Loucy (cell line): ENCODE results near the gene TBL1X.

Experiments used
- H2AFZ ChIP-seq: fragments of 200-600 bp; sonication (generic); 2 replicates; pipeline ENCODE4 v1.6.0; 2016; ENCODE audit warnings: antibody characterized with exemption, mild to moderate bottlenecking, low read length, moderate library complexity
- H3F3A ChIP-seq: fragments of 200-600 bp; 2 replicates; pipeline ENCODE4 v1.6.0; 2016; ENCODE audit warnings: antibody characterized with exemption, low read depth, mild to moderate bottlenecking
- H3K27me3 ChIP-seq: fragments of 200-600 bp; sonication (generic); 2 replicates; pipeline ENCODE4 v1.6.1; 2014; ENCODE audit warnings: low read length, mild to moderate bottlenecking; ENCODE audit not compliant: insufficient read depth, poor library complexity, severe bottlenecking
- H3K36me3 ChIP-seq: fragments of 200-600 bp; sonication (generic); 2 replicates; pipeline ENCODE4 v1.6.1; 2016; ENCODE audit warnings: low read length; ENCODE audit not compliant: insufficient read depth
- H3K4me1 ChIP-seq: fragments of 200-600 bp; sonication (generic); 2 replicates; pipeline ENCODE4 v1.5.1; 2014; ENCODE audit warnings: low read length, mild to moderate bottlenecking; ENCODE audit not compliant: insufficient read depth, poor library complexity, severe bottlenecking
- H3K4me2 ChIP-seq: fragments of 200-600 bp; sonication (generic); 2 replicates; pipeline ENCODE4 v1.6.0; 2014; ENCODE audit warnings: antibody characterized with exemption, low read length, low read depth, mild to moderate bottlenecking; ENCODE audit not compliant: poor library complexity, severe bottlenecking
- H3K4me3 ChIP-seq: fragments of 200-600 bp; sonication (generic); 2 replicates; pipeline ENCODE4 v1.5.1; 2014; ENCODE audit warnings: low read length, mild to moderate bottlenecking, mixed read lengths; ENCODE audit not compliant: poor library complexity, severe bottlenecking
- H3K79me2 ChIP-seq: fragments of 200-600 bp; sonication (generic); 2 replicates; pipeline ENCODE4 v1.6.1; 2014; ENCODE audit warnings: low read length; ENCODE audit not compliant: insufficient read depth
- H3K9ac ChIP-seq: fragments of 200-600 bp; sonication (generic); 2 replicates; pipeline ENCODE4 v1.6.0; 2014; ENCODE audit warnings: mild to moderate bottlenecking, low read depth, low read length, moderate library complexity; ENCODE audit not compliant: poor library complexity, severe bottlenecking
- H3K9me2 ChIP-seq: fragments of 200-600 bp; sonication (generic); replicated peaks from 2 replicates; pipeline ENCODE4 v1.6.1; 2016; ENCODE audit warnings: low read depth, low read length, mixed read lengths
- H3K9me3 ChIP-seq: fragments of 200-600 bp; sonication (generic); 2 replicates; pipeline ENCODE4 v1.6.1; 2014; ENCODE audit warnings: mild to moderate bottlenecking, antibody characterized with exemption, low read length, low read depth; ENCODE audit not compliant: insufficient read depth
- H4K20me1 ChIP-seq: fragments of 200-600 bp; sonication (generic); 2 replicates; pipeline ENCODE4 v1.6.0; 2014; ENCODE audit warnings: antibody characterized with exemption, low read length, mild to moderate bottlenecking; ENCODE audit not compliant: insufficient read depth, poor library complexity, severe bottlenecking
- EZH2phosphoT487 ChIP-seq: fragments of 200-600 bp; IDR thresholded peaks from 2 replicates; pipeline ENCODE4 v1.6.1; 2018; ENCODE audit warnings: antibody characterized with exemption, mild to moderate bottlenecking, moderate library complexity, borderline replicate concordance
- TF ChIP-seq, protein P1 (sequence below): fragments of 200-600 bp; sonication (generic); conservative IDR thresholded peaks from 2 replicates; pipeline ENCODE4 v1.5.1; 2014; ENCODE audit warnings: mild to moderate bottlenecking, antibody characterized with exemption, low read length

Gene TBL1X

DNA sequence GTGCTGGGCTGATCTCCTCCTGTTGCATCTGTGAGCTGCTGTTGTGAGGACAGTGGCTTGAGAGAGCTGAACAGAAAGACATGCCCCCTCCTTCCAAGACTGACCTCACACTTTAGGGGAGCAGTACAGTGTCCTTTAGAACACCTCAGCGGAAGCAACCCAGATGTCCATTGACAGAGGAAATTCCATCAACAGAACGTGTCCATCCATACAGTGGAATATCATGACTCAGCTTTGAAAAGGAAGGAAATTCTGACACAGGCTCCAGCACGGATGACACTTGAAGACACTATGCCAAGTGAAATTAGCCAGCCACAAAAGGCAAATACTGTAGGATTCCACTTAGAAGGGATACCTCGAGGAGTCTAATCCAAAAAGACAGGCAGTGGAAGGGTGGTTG is 197.3 kb downstream of the TBL1X start:
- no peak overlapping the region for H3K4me2 ChIP-seq
- no peak for TF ChIP-seq EZH2phosphoT487
- TF ChIP-seq, protein P1, sequence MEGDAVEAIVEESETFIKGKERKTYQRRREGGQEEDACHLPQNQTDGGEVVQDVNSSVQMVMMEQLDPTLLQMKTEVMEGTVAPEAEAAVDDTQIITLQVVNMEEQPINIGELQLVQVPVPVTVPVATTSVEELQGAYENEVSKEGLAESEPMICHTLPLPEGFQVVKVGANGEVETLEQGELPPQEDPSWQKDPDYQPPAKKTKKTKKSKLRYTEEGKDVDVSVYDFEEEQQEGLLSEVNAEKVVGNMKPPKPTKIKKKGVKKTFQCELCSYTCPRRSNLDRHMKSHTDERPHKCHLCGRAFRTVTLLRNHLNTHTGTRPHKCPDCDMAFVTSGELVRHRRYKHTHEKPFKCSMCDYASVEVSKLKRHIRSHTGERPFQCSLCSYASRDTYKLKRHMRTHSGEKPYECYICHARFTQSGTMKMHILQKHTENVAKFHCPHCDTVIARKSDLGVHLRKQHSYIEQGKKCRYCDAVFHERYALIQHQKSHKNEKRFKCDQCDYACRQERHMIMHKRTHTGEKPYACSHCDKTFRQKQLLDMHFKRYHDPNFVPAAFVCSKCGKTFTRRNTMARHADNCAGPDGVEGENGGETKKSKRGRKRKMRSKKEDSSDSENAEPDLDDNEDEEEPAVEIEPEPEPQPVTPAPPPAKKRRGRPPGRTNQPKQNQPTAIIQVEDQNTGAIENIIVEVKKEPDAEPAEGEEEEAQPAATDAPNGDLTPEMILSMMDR, result no peak
- no peaks in the 10 kb centered on the region for H3K79me2 ChIP-seq
- no peaks in the 10 kb centered on the region for H3K27me3 ChIP-seq
- no peaks in the 10 kb centered on the region for H3K36me3 ChIP-seq
- no peaks in the 10 kb centered on the region for H3F3A ChIP-seq
- no peak overlapping the region for H2AFZ ChIP-seq
- H3K9me3 ChIP-seq, result no peaks in the 10 kb centered on the region
- no peak overlapping the region for H3K4me3 ChIP-seq
- H3K9ac ChIP-seq, result no peak overlapping the region
- H4K20me1 ChIP-seq, result no peaks in the 10 kb centered on the region
- no peaks in the 10 kb centered on the region for H3K4me1 ChIP-seq
- H3K9me2 ChIP-seq, result no peaks in the 10 kb centered on the region

DNA sequence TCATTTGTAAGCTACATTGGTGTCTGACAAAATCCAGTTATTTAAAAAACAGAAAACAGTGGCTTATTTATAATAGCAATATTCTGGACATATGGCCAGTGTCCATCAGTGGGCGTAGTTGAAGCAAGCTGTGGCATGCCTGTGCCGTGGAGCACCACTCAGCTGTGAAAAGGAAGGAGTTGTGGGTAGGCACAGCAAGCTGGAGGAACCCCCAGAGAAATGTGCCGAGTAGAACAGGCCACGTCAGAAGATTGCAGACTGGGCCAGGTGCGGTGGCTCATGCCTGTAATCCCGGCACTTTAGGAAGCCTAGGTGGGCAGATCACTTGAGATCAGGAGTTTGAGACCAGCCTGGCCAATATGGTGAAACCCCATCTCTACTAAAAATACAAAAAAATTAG is 198.4 kb downstream of the TBL1X start:
- H4K20me1 ChIP-seq, result no peaks in the 10 kb centered on the region
- H3K4me2 ChIP-seq, result no peak overlapping the region
- H3K79me2 ChIP-seq, result no peaks in the 10 kb centered on the region
- no peaks in the 10 kb centered on the region for H3K4me1 ChIP-seq
- no peaks in the 10 kb centered on the region for H3F3A ChIP-seq
- TF ChIP-seq, protein P1, result no peak
- TF ChIP-seq EZH2phosphoT487, result no peak
- no peak overlapping the region for H2AFZ ChIP-seq
- H3K9ac ChIP-seq, result no peak overlapping the region
- H3K9me3 ChIP-seq, result no peaks in the 10 kb centered on the region
- H3K4me3 ChIP-seq, result no peak overlapping the region
- H3K9me2 ChIP-seq, result no peaks in the 10 kb centered on the region
- H3K36me3 ChIP-seq, result no peaks in the 10 kb centered on the region
- H3K27me3 ChIP-seq, result no peaks in the 10 kb centered on the region

DNA sequence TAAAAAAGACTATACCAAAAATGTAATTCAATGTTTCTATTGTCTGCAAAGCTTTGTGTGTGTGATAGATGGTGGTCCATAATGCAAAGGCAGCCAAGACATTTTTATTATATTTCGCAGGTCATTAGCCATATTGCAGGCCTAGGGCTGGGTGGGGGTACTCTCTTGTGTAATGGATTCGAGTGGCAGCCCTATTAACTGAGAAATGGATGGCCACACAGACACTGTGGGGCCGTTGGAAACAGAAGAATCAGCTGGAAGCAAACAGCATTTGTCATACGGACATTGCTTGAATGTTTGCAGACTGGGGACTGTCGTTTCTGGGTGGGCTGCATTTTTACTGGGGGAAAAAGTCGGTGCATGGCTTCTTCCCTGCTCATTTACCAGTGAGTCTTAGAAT is 199.4 kb downstream of the TBL1X start:
- Histone ChIP-seq H3K27me3 (no peaks in the 10 kb centered on the region), H3K4me1 (no peaks in the 10 kb centered on the region), H4K20me1 (no peaks in the 10 kb centered on the region), H3K4me2 (no peak overlapping the region), H3K36me3 (no peaks in the 10 kb centered on the region), H3F3A (no peaks in the 10 kb centered on the region), H3K9ac (no peak overlapping the region), H3K79me2 (no peaks in the 10 kb centered on the region), H2AFZ (no peak overlapping the region), H3K9me2 (no peaks in the 10 kb centered on the region), H3K4me3 (no peak overlapping the region), H3K9me3 (no peaks in the 10 kb centered on the region)
- TF ChIP-seq, protein P1, result no peak
- no peak for TF ChIP-seq EZH2phosphoT487
